ENCODE measurements around the gene CFL1. TPM values are rescaled to one million over a fixed set of nuclear protein-coding genes. Genes with fewer than 3 reads are reported as not detected.

Gene CFL1
- total and polyA plus RNA-seq, 2 of the 4 experiments (the other 2 are of a cell fraction): 960 to 2,231 TPM

DNA sequence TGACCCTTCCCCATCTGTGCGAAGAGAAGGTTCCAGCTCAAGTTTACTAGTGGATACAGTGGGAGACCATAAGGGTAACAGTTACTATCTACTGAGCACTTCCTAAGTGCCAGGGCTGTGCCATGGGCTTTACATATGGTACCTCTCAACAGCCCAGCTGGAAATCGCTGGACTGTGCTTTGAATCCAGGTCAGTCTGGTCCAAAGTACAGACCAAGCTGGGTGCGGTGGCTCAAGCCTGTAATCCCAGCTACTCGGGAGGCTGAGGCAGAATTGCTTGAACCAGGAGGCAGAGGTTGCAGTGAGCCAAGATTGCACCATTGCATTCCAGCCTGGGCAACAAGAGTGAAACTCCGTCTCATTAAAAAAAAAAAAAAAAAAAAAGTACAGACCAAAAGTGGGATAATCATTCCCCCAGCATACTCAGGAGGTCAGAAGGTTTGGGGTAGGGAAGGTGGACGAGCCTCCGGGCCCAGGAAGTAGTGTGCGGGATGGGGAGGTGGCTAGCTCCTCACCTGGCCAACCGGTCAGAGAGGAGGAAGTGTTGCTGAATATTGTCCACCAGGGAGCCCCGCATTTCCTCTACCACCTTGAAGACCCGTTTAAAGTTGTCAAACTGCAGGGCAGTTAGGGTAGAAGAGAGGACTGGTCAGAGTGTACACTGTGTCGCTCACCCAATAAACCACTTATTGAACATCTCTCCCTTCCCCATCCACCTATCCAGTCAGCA, 28.0 kb upstream of the CFL1 start:
- Histone ChIP-seq H3K4me1 (ENCODE audit: control insufficient read depth, insufficient read depth, low read length) (peaks cover 9% of the 10 kb centered on the region), H3K9me3 (ENCODE audit: control insufficient read depth, insufficient read depth, low read length) (no peaks in the 10 kb centered on the region), H4K5ac (ENCODE audit: low read depth, low read length) (no peak overlapping the region), H2AFZ (replicated peaks; ENCODE audit: low read length, poor library complexity) (no peak overlapping the region), H4K20me1 (ENCODE audit: insufficient read depth, low read length) (peaks cover 26% of the 10 kb centered on the region), H3K4me3 (ENCODE audit: insufficient read depth, low read depth, low read length) (no peak overlapping the region), H2BK120ac (ENCODE audit: low read depth, low read length) (no peak overlapping the region), H2AK9ac (replicated peaks; ENCODE audit: low read depth, low read length, poor library complexity) (no peak overlapping the region), H3K4me2 (ENCODE audit: low read depth, low read length) (no peak overlapping the region), H3K9ac (ENCODE audit: low read depth, low read length) (no peak overlapping the region), H2BK5ac (ENCODE audit: low read depth, low read length, poor library complexity, severe bottlenecking) (no peak overlapping the region), H3K56ac (ENCODE audit: extremely low read depth, insufficient read depth, low read length) (no peak overlapping the region), H4K8ac (ENCODE audit: low read depth in 2 of 2, low read length in 2 of 2) (no peak overlapping the region), H4K91ac (ENCODE audit: insufficient read depth, low read depth, low read length) (no peak overlapping the region), H3K27me3 (ENCODE audit: control insufficient read depth, insufficient read depth, low read length) (no peaks in the 10 kb centered on the region), H3K27ac (ENCODE audit: insufficient read depth, low read length) (no peak overlapping the region), H3K79me1 (ENCODE audit: low read depth in 1 of 2, low read length in 2 of 2) (peaks cover 9 to 58% of the 10 kb centered on the region in 2 experiments), H3K18ac (ENCODE audit: low read depth, low read length) (no peak overlapping the region), H3K9me1 (ENCODE audit: insufficient read depth, low read length) (peaks cover under 1% of the 10 kb centered on the region; the same call in 1 of the 2 replicates), H2AK5ac (ENCODE audit: low read depth, low read length) (no peak overlapping the region), H2BK15ac (ENCODE audit: low read depth, low read length) (no peak overlapping the region), H2BK20ac (ENCODE audit: low read depth, low read length) (no peak overlapping the region), H3K23ac (ENCODE audit: low read depth, low read length) (no peak overlapping the region), H3K14ac (replicated peaks; ENCODE audit: low read depth, low read length) (no peak overlapping the region), H3K4ac (ENCODE audit: low read depth, low read length) (no peak overlapping the region), H3K36me3 (ENCODE audit: control insufficient read depth, insufficient read depth, low read length) (peaks cover 40% of the 10 kb centered on the region)
- BruUV-seq (replicated peaks): no TSS peak
- DNase-seq (no peak), ATAC-seq (ENCODE audit: low read depth) (no peak)
- in situ Hi-C loops (cut with MboI; ENCODE audit: low sequenced_read_pairs) (no loop called here), dilution Hi-C loops (cut with HindIII; ENCODE audit: low sequenced_read_pairs, unreplicated experiment) (no loop called here), intact Hi-C loops (cut with micrococcal nuclease) (no loop called here)
- CTCF ChIA-PET: interaction anchor here (1.4 kb wide), 1 partner anchor 12 kb away, joined by 3 read pairs; no protein-coding TSS in a partner anchor
- no peak for TF ChIP-seq MAZ (IDR thresholded peaks at IDR 0.05; ENCODE audit: borderline replicate concordance, low read depth, low read length)
- TF ChIP-seq SMC3 (IDR thresholded peaks at IDR 0.05; ENCODE audit: low read depth, low read length): no peak
- TF ChIP-seq FOS (IDR thresholded peaks at IDR 0.05; ENCODE audit: low read depth, low read length): no peak
- TF ChIP-seq POLR2A (IDR thresholded peaks at IDR 0.05; ENCODE audit: low read depth, low read length): no peak
- no peak for TF ChIP-seq RFX5 (IDR thresholded peaks at IDR 0.05; ENCODE audit: low read depth, low read length)
- no peak for TF ChIP-seq BHLHE40 (IDR thresholded peaks at IDR 0.05; ENCODE audit: low read depth, low read length)
- TF ChIP-seq, protein P1, sequence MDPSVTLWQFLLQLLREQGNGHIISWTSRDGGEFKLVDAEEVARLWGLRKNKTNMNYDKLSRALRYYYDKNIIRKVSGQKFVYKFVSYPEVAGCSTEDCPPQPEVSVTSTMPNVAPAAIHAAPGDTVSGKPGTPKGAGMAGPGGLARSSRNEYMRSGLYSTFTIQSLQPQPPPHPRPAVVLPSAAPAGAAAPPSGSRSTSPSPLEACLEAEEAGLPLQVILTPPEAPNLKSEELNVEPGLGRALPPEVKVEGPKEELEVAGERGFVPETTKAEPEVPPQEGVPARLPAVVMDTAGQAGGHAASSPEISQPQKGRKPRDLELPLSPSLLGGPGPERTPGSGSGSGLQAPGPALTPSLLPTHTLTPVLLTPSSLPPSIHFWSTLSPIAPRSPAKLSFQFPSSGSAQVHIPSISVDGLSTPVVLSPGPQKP (IDR thresholded peaks at IDR 0.05; ENCODE audit: borderline replicate concordance, low read depth, low read length): no peak
- TF ChIP-seq, protein P2, sequence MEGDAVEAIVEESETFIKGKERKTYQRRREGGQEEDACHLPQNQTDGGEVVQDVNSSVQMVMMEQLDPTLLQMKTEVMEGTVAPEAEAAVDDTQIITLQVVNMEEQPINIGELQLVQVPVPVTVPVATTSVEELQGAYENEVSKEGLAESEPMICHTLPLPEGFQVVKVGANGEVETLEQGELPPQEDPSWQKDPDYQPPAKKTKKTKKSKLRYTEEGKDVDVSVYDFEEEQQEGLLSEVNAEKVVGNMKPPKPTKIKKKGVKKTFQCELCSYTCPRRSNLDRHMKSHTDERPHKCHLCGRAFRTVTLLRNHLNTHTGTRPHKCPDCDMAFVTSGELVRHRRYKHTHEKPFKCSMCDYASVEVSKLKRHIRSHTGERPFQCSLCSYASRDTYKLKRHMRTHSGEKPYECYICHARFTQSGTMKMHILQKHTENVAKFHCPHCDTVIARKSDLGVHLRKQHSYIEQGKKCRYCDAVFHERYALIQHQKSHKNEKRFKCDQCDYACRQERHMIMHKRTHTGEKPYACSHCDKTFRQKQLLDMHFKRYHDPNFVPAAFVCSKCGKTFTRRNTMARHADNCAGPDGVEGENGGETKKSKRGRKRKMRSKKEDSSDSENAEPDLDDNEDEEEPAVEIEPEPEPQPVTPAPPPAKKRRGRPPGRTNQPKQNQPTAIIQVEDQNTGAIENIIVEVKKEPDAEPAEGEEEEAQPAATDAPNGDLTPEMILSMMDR (conservative IDR thresholded peaks at IDR 0.05; ENCODE audit: low read depth, low read length): no peak
- TF ChIP-seq CHD1 (IDR thresholded peaks at IDR 0.05; ENCODE audit: low read depth, low read length): no peak
- 92% methylated on average over 2 of the region's 12 CpGs; no CpG with 5 or more reads in 1 of the 2 experiments for WGBS, 2 experiments (ENCODE audit: extremely low coverage in 2 of 2, insufficient read length in 1 of 2)
- POLR2A ChIA-PET (ENCODE audit: unreplicated experiment): interaction anchor here (0.7 kb wide), 1 partner anchor 28 kb away, joined by 15 read pairs; no protein-coding TSS in a partner anchor
